Measurements from ENCODE around the gene G3BP2.

DNA sequence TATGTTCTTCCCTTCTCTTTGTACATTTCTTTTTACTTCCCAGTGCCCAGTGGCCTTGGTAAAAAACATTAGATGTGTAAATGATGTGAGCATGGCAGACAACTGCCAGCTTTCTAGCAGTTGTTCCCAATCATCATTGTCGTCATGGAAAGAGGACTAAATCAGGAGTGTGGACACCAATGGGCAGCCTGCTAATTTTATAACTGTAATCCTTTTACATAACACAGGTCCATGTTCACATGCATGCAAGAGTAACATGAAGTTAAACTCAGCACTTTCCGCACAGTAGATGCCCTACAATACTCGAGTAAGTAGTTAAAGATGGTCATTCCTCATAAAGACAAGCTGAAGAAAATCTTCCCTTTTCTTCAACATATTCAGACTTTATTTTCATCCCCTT lies 23.4 kb upstream of the G3BP2 start:
- TF ChIP-seq EZH2 (IDR thresholded peaks at IDR 0.05) (no peak), FOXP2 (optimal IDR thresholded peaks at IDR 0.05; ENCODE audit: control extremely low read depth, extremely low read length, insufficient read depth) (no peak)

Data from SK-N-MC (cell line).